Stomach smooth muscle (tissue), 2 donors: ENCODE results near the gene STARD7.
"Not testable (repeated sequence)": the region's sequence is repeated elsewhere in the genome, so short reads cannot be mapped to it uniquely, and the experiment has no call there.

Source experiments
- H3K27ac ChIP-seq: one replicate; pipeline ENCODE4 v1.7.0; 2013; ENCODE audit warnings: mild to moderate bottlenecking, low read length, inconsistent platforms
- H3K27me3 ChIP-seq, 2 donors: one replicate each; pipeline ENCODE4 v1.7.0; 2013; ENCODE audit warnings: low read length in 2 of 2; ENCODE audit not compliant: insufficient read depth in 2 of 2, control insufficient read depth in 1 of 2
- H3K36me3 ChIP-seq, 2 donors: one replicate each; pipeline ENCODE4 v1.7.0; 2013; ENCODE audit warnings: low read length in 2 of 2; ENCODE audit not compliant: control insufficient read depth in 2 of 2, insufficient read depth in 2 of 2
- H3K4me1 ChIP-seq: one replicate; pipeline ENCODE4 v1.7.0; 2013; ENCODE audit warnings: low read length; ENCODE audit not compliant: control insufficient read depth, insufficient read depth
- H3K4me3 ChIP-seq, 2 donors: one replicate each; pipeline ENCODE4 v1.7.0; 2013; ENCODE audit warnings: low read length in 2 of 2
- H3K9ac ChIP-seq, 2 donors: one replicate each; pipeline ENCODE4 v1.7.0; 2013; ENCODE audit warnings: low read length in 2 of 2, mild to moderate bottlenecking in 1 of 2
- H3K9me3 ChIP-seq, 2 donors: one replicate each; pipeline ENCODE4 v1.7.0; 2013; ENCODE audit warnings: low read length in 2 of 2; ENCODE audit not compliant: control insufficient read depth in 2 of 2
- donor health status: healthy.
- donor health status: Pancreatic carcinoma.

STARD7 gene

DNA sequence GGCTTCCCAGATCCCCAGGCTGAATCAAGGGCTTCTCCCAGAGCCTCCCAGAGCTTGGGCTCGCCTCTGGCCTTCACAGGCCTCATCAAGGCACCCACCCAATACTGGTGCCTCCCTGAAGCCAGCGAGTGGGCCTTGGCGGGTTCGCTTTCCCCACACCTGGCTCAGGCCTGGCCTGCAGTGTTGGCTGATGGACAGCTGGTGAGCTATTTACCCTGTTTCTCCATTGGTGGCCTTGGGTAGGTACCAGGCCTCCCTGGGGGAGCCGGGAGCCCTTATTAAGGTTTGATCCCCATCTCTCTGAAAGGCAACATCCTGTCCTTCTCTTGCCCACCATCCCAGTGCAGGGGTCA lies 45.2 kb downstream of the STARD7 start:
- Histone ChIP-seq H3K36me3 (no peaks in the 10 kb centered on the region), H3K9me3 (peaks cover 0 to 3% of the 10 kb centered on the region in 2 donors), H3K27ac (no peak overlapping the region), H3K27me3 (peaks cover 0 to 3% of the 10 kb centered on the region in 2 donors), H3K4me3 (no peak overlapping the region), H3K4me1 (no peaks in the 10 kb centered on the region), H3K9ac (no peak overlapping the region)

DNA sequence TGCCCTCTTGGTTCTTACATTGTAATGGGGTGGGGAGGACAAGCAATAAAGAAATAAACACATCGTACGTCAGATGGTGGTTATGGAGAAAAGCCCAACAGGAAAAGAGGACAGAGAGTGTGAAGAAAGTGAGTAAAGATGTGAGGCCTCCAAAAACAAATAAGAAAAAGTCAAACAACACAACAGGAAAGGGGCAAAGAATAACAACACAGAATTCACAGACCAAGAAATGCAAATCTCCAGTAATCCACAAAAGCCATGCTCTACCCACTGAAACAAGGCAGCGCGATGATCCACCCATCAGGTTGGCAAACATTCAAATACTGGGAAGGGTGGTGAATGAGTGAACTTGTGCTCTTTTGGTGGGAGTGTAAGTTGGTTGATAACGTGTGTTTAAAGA lies 46.7 kb downstream of the STARD7 start:
- Histone ChIP-seq H3K27ac (no peak overlapping the region), H3K4me3 (no peak overlapping the region)

DNA sequence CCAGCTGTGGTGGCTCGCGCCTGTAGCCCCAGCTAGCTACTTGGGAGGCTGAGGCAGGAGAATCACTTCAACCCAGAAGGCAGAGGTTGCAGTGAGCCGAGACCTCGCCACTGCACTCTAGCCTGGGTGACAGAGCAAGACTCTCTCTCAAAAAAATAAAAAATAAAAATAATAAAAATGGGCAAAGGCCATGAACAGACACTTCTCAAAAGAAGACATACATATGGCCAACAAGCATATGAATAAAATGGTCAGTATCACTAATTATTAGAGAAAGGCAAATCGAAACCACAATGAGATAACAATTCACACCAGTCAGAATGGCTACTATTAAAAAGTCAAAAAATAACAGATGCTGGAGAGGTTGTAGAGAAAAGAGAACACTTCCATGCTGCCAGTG lies 48.3 kb downstream of the STARD7 start:
- not testable (repeated sequence) for H3K9ac ChIP-seq, H3K27me3 ChIP-seq, H3K27ac ChIP-seq, H3K4me1 ChIP-seq, H3K4me3 ChIP-seq, H3K36me3 ChIP-seq, H3K9me3 ChIP-seq

More for the DNA sequence above, 46.7 kb downstream of the STARD7 start:
- H3K4me1 ChIP-seq: no peaks in the 10 kb centered on the region
- no peaks in the 10 kb centered on the region for H3K36me3 ChIP-seq
- H3K27me3 ChIP-seq: peaks cover 3 to 4% of the 10 kb centered on the region in 2 donors
- H3K9me3 ChIP-seq: peaks cover 0 to 3% of the 10 kb centered on the region in 2 donors
- no peak overlapping the region for H3K9ac ChIP-seq

DNA sequence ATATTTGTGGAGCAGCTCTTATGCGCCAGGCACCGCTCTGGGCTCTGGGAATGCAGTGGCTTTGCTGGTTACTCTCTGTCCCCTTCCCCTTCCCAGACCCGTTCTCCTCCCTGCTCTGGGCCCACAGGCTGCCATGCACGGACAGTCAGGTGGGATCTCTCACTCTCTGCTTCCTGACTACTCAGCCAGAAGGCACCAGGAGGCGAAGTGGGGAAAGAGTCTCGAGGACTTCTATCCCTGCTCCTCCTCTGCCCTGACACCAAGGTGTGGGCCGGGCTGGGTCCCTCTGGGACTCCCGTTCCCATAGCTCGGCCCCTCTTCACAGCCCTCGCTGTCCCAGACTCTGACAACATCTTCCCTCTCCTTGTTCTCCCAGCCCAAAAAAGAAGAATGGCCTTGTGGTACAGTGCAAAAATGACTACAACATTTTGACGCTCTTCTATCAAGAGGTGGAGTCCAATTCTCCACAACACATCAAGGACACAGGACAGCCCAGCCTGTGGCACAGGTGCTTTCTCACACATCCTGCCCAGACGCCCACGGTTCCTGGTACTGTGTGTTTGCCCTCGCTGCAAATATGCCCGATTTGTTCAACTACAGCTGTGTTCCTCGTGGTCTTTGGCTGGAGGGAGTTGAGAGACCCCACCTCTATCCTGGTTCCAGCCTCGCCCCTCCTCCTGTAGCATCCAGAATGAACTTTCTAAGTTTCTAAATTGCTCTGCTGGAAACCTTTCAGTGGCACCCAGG lies 49.4 kb downstream of the STARD7 start:
- no peaks in the 10 kb centered on the region for H3K36me3 ChIP-seq
- H3K27ac ChIP-seq: no peak overlapping the region
- H3K4me3 ChIP-seq: no peak overlapping the region
- peaks cover 0 to 3% of the 10 kb centered on the region in 2 donors for H3K9me3 ChIP-seq
- no peaks in the 10 kb centered on the region for H3K4me1 ChIP-seq
- no peak overlapping the region for H3K9ac ChIP-seq
- peaks cover 3 to 4% of the 10 kb centered on the region in 2 donors for H3K27me3 ChIP-seq

DNA sequence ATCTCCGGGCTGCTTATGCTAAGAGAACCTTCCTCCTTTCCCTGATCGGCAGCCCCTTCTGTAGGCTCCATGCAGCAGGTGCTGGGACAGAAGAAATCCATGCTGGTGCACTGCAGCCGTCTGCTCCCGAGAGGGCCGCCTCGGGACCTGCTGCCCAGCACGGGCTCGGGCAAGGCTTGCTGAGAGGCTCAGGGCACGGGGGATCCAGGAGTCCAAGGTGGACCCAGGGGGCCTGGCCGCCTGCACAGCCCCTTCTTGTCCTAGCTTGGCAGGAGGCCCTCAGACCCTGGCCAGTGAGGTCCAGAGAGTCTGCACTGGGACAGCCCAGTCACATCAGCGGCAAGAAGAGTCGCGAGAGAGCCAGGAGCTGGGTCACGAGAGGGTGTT lies 50.1 kb downstream of the STARD7 start:
- Histone ChIP-seq H3K36me3 (no peaks in the 10 kb centered on the region), H3K4me3 (no peak overlapping the region), H3K9ac (no peak overlapping the region), H3K27ac (no peak overlapping the region), H3K4me1 (no peaks in the 10 kb centered on the region), H3K27me3 (peaks cover 0 to 4% of the 10 kb centered on the region in 2 donors), H3K9me3 (peaks cover 0 to 3% of the 10 kb centered on the region in 2 donors)

DNA sequence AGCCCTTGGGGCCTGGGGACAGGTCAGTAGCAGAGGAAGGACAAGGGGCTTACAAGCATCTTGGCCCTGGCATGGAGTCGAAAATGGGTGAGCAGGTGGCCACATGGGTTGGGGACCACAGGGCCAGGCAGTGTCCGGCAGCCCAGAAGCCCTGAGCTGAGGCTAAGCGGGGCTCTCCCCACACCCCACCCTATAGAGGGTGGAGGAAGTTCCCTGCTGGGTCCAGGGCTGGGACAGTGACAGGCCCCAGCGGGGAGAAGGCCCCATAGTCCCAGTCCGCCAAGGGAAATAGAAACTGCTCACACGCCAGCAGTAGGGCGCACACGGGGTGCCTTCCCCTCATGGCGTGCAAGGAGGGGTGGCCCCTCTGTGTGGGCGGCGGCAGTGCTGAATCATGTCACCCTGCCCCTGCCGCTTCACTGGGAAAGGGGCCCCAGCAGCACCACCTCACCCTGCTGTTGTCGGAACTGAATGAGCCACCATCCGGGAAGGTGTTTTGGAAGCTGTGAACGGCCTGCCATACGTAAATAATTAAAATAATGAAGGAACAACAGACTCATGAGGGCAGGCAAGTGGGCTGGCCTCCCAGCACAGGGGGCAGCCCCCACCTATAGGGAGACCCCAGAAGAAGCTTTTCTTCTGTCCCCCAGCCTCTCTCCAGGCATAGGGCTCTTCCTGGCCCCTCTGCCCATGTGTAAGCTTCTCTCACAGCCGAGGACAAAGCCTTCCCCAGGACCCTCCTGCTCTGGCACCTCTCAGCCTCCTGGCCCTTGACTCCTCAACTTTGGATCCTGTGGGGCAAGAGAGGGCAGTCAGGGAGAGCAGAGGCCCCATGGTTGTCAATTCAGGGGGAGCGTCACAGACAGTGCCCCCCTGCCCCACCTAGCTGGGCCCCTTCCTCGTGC lies 50.7 kb downstream of the STARD7 start:
- H3K4me3 ChIP-seq: no peak overlapping the region
- peaks cover 0 to 4% of the 10 kb centered on the region in 2 donors for H3K27me3 ChIP-seq
- H3K9me3 ChIP-seq: peaks cover 0 to 3% of the 10 kb centered on the region in 2 donors
- no peaks in the 10 kb centered on the region for H3K4me1 ChIP-seq
- H3K27ac ChIP-seq: no peak overlapping the region
- no peak overlapping the region for H3K9ac ChIP-seq
- H3K36me3 ChIP-seq: no peaks in the 10 kb centered on the region

DNA sequence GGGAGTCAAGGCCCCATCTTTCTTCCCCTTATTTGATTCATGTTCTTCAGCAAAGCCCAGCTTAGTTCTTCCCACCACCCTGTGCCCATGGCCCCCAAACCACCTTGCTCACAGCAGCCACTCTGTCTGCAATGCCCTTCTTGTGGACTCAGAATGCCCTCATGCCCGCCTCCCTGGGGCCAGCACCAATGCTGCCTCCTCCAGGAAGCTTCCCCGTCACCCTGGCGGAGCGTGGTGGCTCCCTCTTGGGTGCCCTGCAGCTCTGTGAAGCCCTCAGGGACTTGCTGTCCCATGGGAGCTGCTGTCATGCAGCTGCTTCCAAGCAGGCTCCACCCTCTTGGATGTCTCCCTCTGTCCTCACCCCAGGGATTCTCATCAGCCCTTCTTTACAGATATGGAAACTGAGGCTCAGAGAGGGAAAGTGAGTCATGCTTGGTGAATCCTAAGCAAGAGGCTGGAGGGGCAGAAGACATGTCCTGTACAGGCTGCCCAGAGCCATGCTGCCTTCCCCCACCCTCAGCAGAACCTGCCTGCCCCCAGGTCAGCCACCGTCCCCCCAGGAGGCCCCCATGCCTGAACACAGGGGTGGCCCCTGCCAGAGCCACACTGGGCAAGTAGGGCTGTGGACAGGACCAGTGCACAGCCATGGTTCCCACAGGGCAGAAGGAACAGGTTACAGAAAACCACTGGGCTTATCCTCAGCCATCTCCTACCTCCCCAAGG lies 51.5 kb downstream of the STARD7 start:
- no peak overlapping the region for H3K27ac ChIP-seq
- H3K9ac ChIP-seq: no peak overlapping the region
- H3K9me3 ChIP-seq: peaks cover 0 to 3% of the 10 kb centered on the region in 2 donors
- no peak overlapping the region for H3K4me3 ChIP-seq
- no peaks in the 10 kb centered on the region for H3K36me3 ChIP-seq
- H3K27me3 ChIP-seq: peaks cover 0 to 4% of the 10 kb centered on the region in 2 donors
- no peaks in the 10 kb centered on the region for H3K4me1 ChIP-seq

DNA sequence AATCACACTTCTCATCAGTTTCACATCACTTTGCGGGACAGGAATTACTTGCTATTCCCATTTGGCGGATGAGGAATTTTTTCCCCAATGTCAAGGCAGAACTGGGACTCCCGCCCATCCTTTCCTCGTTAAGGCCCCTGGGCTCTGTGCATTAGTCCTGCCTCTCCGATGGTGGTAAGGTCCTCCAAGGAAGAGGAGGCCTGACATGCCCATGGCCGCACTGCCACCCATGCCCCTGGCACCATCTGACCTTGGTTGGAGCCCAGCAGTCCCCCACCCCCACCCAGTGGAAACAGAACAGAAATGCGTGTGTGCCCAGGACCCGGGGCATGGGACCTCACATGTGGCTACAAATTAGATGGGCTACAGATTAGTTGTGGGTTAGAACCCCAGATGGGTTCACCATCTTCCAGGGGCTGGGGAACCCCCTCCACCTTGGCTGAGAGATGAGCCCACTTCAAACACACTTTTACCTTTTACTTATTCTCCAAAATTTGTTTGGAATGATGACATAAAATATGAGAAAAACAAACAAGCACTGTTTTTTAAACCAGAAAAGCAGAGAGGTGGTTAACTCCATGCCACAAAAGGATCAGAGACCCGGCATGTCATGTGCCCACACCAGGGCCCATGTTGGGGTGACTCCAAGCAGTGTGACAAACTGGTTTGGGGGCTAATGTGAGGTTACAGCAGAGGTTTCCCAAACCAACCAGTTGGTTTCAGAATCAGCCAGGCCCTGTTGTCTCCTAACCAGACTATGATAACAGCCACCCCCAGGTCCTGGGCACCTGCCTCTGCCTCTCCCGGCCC lies 52.4 kb downstream of the STARD7 start:
- H3K9ac ChIP-seq: no peak overlapping the region
- H3K27ac ChIP-seq: no peak overlapping the region
- H3K36me3 ChIP-seq: no peaks in the 10 kb centered on the region
- H3K27me3 ChIP-seq: peaks cover 0 to 4% of the 10 kb centered on the region in 2 donors
- H3K4me1 ChIP-seq: no peaks in the 10 kb centered on the region
- no peak overlapping the region for H3K4me3 ChIP-seq
- peaks cover 0 to 3% of the 10 kb centered on the region in 2 donors for H3K9me3 ChIP-seq

DNA sequence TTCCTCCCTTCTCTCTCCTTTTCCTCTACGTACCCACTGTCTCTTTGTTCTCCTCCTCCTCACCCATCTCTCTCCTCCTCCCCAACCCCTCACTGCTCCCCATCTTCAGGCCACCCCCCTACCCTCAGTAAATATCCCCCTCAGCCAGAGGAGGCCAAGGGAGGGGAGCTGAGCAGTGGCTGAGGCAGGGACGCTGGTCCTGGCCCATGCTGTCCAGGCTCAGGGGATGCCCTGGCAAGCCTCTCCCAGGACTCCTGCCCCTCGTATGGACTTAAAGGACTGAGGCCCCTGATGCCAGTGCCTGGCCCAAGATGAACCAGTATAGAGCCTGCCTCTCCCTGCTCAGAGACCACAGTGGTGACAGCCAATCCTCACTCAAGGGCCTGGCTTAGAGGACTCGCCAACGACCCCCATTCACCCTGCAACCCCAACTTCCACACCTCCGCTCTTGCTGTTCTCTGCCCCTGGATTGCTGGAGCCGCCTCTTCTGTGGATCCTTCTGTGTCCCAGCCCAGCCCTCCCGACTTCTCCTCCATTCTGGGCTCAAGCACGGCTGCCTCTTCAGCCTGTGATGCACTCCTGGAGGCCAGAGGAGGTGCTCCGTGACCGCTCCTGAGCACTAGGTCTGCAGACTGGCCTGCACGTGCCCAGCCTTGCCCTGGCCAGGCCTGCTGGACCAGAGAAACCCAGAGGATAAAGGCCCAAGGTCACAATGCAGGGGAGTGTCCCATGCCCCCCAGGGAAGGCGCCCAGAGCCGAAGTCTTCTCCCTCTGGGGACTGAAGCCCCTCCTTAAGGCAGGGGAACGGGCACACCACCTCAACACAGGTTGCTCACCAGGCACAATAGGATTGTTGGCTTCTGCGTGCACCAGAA lies 53.9 kb downstream of the STARD7 start:
- peaks cover 0 to 4% of the 10 kb centered on the region in 2 donors for H3K27me3 ChIP-seq
- H3K9me3 ChIP-seq: no peaks in the 10 kb centered on the region
- H3K36me3 ChIP-seq: no peaks in the 10 kb centered on the region
- no peak overlapping the region for H3K9ac ChIP-seq
- no peak overlapping the region for H3K27ac ChIP-seq
- H3K4me3 ChIP-seq: no peak overlapping the region
- H3K4me1 ChIP-seq: no peaks in the 10 kb centered on the region
